ENCODE measurements around the gene COPS4.
"Not testable (repeated sequence)": the region's sequence is repeated elsewhere in the genome, so short reads cannot be mapped to it uniquely, and the experiment has no call there.

The COPS4 gene

GRCh38 chr4:83043157-83043556 lies 8.2 kb downstream of the COPS4 start:
- H3K4me1 ChIP-seq (ENCODE audit: control extremely low read depth in 1 of 4, control insufficient read depth in 4 of 4, insufficient read depth in 4 of 4, low read length in 3 of 4); CTCF ChIA-PET; H3K4me3 ChIP-seq (ENCODE audit: control insufficient read depth in 1 of 7, extremely low read depth in 1 of 7, insufficient read depth in 4 of 7, low read depth in 2 of 7, low read length in 6 of 7); H3K27ac ChIP-seq (ENCODE audit: insufficient read depth in 1 of 2, low read depth in 1 of 2, low read length in 2 of 2, poor library complexity in 1 of 2, severe bottlenecking in 2 of 2); DNase-seq; H3K27me3 ChIP-seq (replicated peaks in 2 of 5; ENCODE audit: control insufficient read depth in 4 of 5, insufficient read depth in 5 of 5, low read length in 4 of 5); H3K36me3 ChIP-seq (ENCODE audit: control insufficient read depth in 4 of 4, insufficient read depth in 4 of 4, low read length in 3 of 4); H3K9me3 ChIP-seq (ENCODE audit: control extremely low read depth in 1 of 5, control insufficient read depth in 4 of 5, insufficient read depth in 2 of 5, low read depth in 1 of 5, low read length in 4 of 5): not testable (repeated sequence)
- POLR2A ChIA-PET, result interaction anchor here (0.7 kb wide), 1 partner anchor 307 kb away, joined by 3 read pairs; no protein-coding TSS in a partner anchor
- 100% methylated on average over 1 of the region's 2 CpGs for WGBS (ENCODE audit: insufficient coverage)

GRCh38 chr4:83043801-83044407 lies 8.9 kb downstream of the COPS4 start:
- Histone ChIP-seq H3K27ac (ENCODE audit: insufficient read depth in 1 of 2, low read depth in 1 of 2, low read length in 2 of 2, poor library complexity in 1 of 2, severe bottlenecking in 2 of 2) (no peak overlapping the region), H3K4me1 (ENCODE audit: control extremely low read depth in 1 of 4, control insufficient read depth in 4 of 4, insufficient read depth in 4 of 4, low read length in 3 of 4) (no peaks in the 10 kb centered on the region), H3K4me3 (ENCODE audit: control insufficient read depth in 1 of 7, extremely low read depth in 1 of 7, insufficient read depth in 4 of 7, low read depth in 2 of 7, low read length in 6 of 7) (no peak overlapping the region), H3K36me3 (ENCODE audit: control insufficient read depth in 4 of 4, insufficient read depth in 4 of 4, low read length in 3 of 4) (peaks cover 0 to 7% (median 6%) of the 10 kb centered on the region in 4 experiments), H3K9me3 (ENCODE audit: control extremely low read depth in 1 of 5, control insufficient read depth in 4 of 5, insufficient read depth in 2 of 5, low read depth in 1 of 5, low read length in 4 of 5) (no peaks in the 10 kb centered on the region), H3K27me3 (replicated peaks in 2 of 5; ENCODE audit: control insufficient read depth in 4 of 5, insufficient read depth in 5 of 5, low read length in 4 of 5) (no peaks in the 10 kb centered on the region)
- no peak for DNase-seq
- CTCF ChIA-PET, result no interaction called here
- WGBS (ENCODE audit: insufficient coverage), result no CpG with 5 or more reads among the region's 14 CpGs
- POLR2A ChIA-PET, result interaction anchor here (0.7 kb wide), 1 partner anchor 306 kb away, joined by 3 read pairs; no protein-coding TSS in a partner anchor

GRCh38 chr4:83046693-83047473 lies 11.9 kb downstream of the COPS4 start:
- CTCF ChIA-PET, result interaction anchor here (0.6 to 2.2 kb wide), 5 partner anchors 8 to 623 kb away, joined by 3 to 6 read pairs (median 6); no protein-coding TSS in a partner anchor
- H3K4me1 ChIP-seq (ENCODE audit: control extremely low read depth in 1 of 4, control insufficient read depth in 4 of 4, insufficient read depth in 4 of 4, low read length in 3 of 4), result no peaks in the 10 kb centered on the region
- H3K9me3 ChIP-seq (ENCODE audit: control extremely low read depth in 1 of 5, control insufficient read depth in 4 of 5, insufficient read depth in 2 of 5, low read depth in 1 of 5, low read length in 4 of 5), result no peaks in the 10 kb centered on the region
- H3K27me3 ChIP-seq (replicated peaks in 2 of 5; ENCODE audit: control insufficient read depth in 4 of 5, insufficient read depth in 5 of 5, low read length in 4 of 5), result no peaks in the 10 kb centered on the region
- H3K27ac ChIP-seq (ENCODE audit: insufficient read depth in 1 of 2, low read depth in 1 of 2, low read length in 2 of 2, poor library complexity in 1 of 2, severe bottlenecking in 2 of 2), result no peak overlapping the region
- H3K4me3 ChIP-seq (ENCODE audit: control insufficient read depth in 1 of 7, extremely low read depth in 1 of 7, insufficient read depth in 4 of 7, low read depth in 2 of 7, low read length in 6 of 7), result no peak overlapping the region
- H3K36me3 ChIP-seq (ENCODE audit: control insufficient read depth in 4 of 4, insufficient read depth in 4 of 4, low read length in 3 of 4), result peaks cover 3 to 32% (median 17%) of the 10 kb centered on the region in 4 experiments
- POLR2A ChIA-PET, result no interaction called here
- WGBS (ENCODE audit: insufficient coverage), result 97% methylated on average over 7 of the region's 8 CpGs
- DNase-seq, result no peak

- H3K4me1 ChIP-seq (ENCODE audit: control extremely low read depth in 1 of 4, control insufficient read depth in 4 of 4, insufficient read depth in 4 of 4, low read length in 3 of 4); DNase-seq; H3K4me3 ChIP-seq (ENCODE audit: control insufficient read depth in 1 of 7, extremely low read depth in 1 of 7, insufficient read depth in 4 of 7, low read depth in 2 of 7, low read length in 6 of 7); H3K27ac ChIP-seq (ENCODE audit: insufficient read depth in 1 of 2, low read depth in 1 of 2, low read length in 2 of 2, poor library complexity in 1 of 2, severe bottlenecking in 2 of 2); POLR2A ChIA-PET; H3K27me3 ChIP-seq (replicated peaks in 2 of 5; ENCODE audit: control insufficient read depth in 4 of 5, insufficient read depth in 5 of 5, low read length in 4 of 5); H3K9me3 ChIP-seq (ENCODE audit: control extremely low read depth in 1 of 5, control insufficient read depth in 4 of 5, insufficient read depth in 2 of 5, low read depth in 1 of 5, low read length in 4 of 5): not testable (repeated sequence)
- CTCF ChIA-PET, result interaction anchor here (1.3 to 2.2 kb wide), 4 partner anchors 10 to 216 kb away, joined by 4 to 6 read pairs (median 6); no protein-coding TSS in a partner anchor
- H3K36me3 ChIP-seq (ENCODE audit: control insufficient read depth in 4 of 4, insufficient read depth in 4 of 4, low read length in 3 of 4), result peaks cover 13 to 44% (median 29%) of the 10 kb centered on the region in 4 experiments
- WGBS (ENCODE audit: insufficient coverage), result 95% methylated on average over 7 of the region's 8 CpGs
Measured at GRCh38 chr4:83048781-83049180, 13.8 kb downstream of the COPS4 start.

GRCh38 chr4:83054928-83055327 lies 19.9 kb downstream of the COPS4 start:
- peak; percentile 25 to 55 (median 47) for DNase-seq
- peaks cover 15 to 55% (median 23%) of the 10 kb centered on the region in 4 experiments for H3K36me3 ChIP-seq (ENCODE audit: control insufficient read depth in 4 of 4, insufficient read depth in 4 of 4, low read length in 3 of 4)
- POLR2A ChIA-PET, result no interaction called here
- H3K4me3 ChIP-seq (ENCODE audit: control insufficient read depth in 1 of 7, extremely low read depth in 1 of 7, insufficient read depth in 4 of 7, low read depth in 2 of 7, low read length in 6 of 7), result no peak overlapping the region
- no peaks in the 10 kb centered on the region for H3K27me3 ChIP-seq (replicated peaks in 2 of 5; ENCODE audit: control insufficient read depth in 4 of 5, insufficient read depth in 5 of 5, low read length in 4 of 5)
- no peak overlapping the region for H3K27ac ChIP-seq (ENCODE audit: insufficient read depth in 1 of 2, low read depth in 1 of 2, low read length in 2 of 2, poor library complexity in 1 of 2, severe bottlenecking in 2 of 2)
- no peaks in the 10 kb centered on the region for H3K9me3 ChIP-seq (ENCODE audit: control extremely low read depth in 1 of 5, control insufficient read depth in 4 of 5, insufficient read depth in 2 of 5, low read depth in 1 of 5, low read length in 4 of 5)
- CTCF ChIA-PET, result interaction anchor here (1.0 to 1.8 kb wide), 6 partner anchors 11 to 226 kb away, joined by 3 to 5 read pairs (median 3); no protein-coding TSS in a partner anchor
- H3K4me1 ChIP-seq (ENCODE audit: control extremely low read depth in 1 of 4, control insufficient read depth in 4 of 4, insufficient read depth in 4 of 4, low read length in 3 of 4), result no peaks in the 10 kb centered on the region

GRCh38 chr4:83062739-83063138 lies 27.8 kb downstream of the COPS4 start:
- CTCF ChIA-PET, result interaction anchor here (0.9 to 1.2 kb wide), 2 partner anchors 9 to 25 kb away, joined by 3 to 5 read pairs; no protein-coding TSS in a partner anchor
- Histone ChIP-seq H3K4me1 (ENCODE audit: control extremely low read depth in 1 of 4, control insufficient read depth in 4 of 4, insufficient read depth in 4 of 4, low read length in 3 of 4) (peaks cover 0 to 3% (median 1%) of the 10 kb centered on the region in 4 experiments), H3K27me3 (replicated peaks in 2 of 5; ENCODE audit: control insufficient read depth in 4 of 5, insufficient read depth in 5 of 5, low read length in 4 of 5) (no peaks in the 10 kb centered on the region), H3K4me3 (ENCODE audit: control insufficient read depth in 1 of 7, extremely low read depth in 1 of 7, insufficient read depth in 4 of 7, low read depth in 2 of 7, low read length in 6 of 7) (no peak overlapping the region), H3K27ac (ENCODE audit: insufficient read depth in 1 of 2, low read depth in 1 of 2, low read length in 2 of 2, poor library complexity in 1 of 2, severe bottlenecking in 2 of 2) (no peak overlapping the region), H3K9me3 (ENCODE audit: control extremely low read depth in 1 of 5, control insufficient read depth in 4 of 5, insufficient read depth in 2 of 5, low read depth in 1 of 5, low read length in 4 of 5) (no peaks in the 10 kb centered on the region), H3K36me3 (ENCODE audit: control insufficient read depth in 4 of 4, insufficient read depth in 4 of 4, low read length in 3 of 4) (peaks cover 8 to 47% (median 26%) of the 10 kb centered on the region in 4 experiments)
- POLR2A ChIA-PET, result interaction anchor here (0.7 kb wide), 1 partner anchor 32 kb away, joined by 3 read pairs; no protein-coding TSS in a partner anchor
- DNase-seq, result no peak
- 100% methylated on average over 4 of the region's 4 CpGs for WGBS (ENCODE audit: insufficient coverage)

- ChIA-PET CTCF (no interaction called here), POLR2A (no interaction called here)
- Histone ChIP-seq H3K9me3 (ENCODE audit: control extremely low read depth in 1 of 5, control insufficient read depth in 4 of 5, insufficient read depth in 2 of 5, low read depth in 1 of 5, low read length in 4 of 5) (no peaks in the 10 kb centered on the region), H3K36me3 (ENCODE audit: control insufficient read depth in 4 of 4, insufficient read depth in 4 of 4, low read length in 3 of 4) (peaks cover 20 to 54% (median 31%) of the 10 kb centered on the region in 4 experiments), H3K27me3 (replicated peaks in 2 of 5; ENCODE audit: control insufficient read depth in 4 of 5, insufficient read depth in 5 of 5, low read length in 4 of 5) (no peaks in the 10 kb centered on the region), H3K4me1 (ENCODE audit: control extremely low read depth in 1 of 4, control insufficient read depth in 4 of 4, insufficient read depth in 4 of 4, low read length in 3 of 4) (peaks cover 0 to 3% (median 1%) of the 10 kb centered on the region in 4 experiments), H3K27ac (ENCODE audit: insufficient read depth in 1 of 2, low read depth in 1 of 2, low read length in 2 of 2, poor library complexity in 1 of 2, severe bottlenecking in 2 of 2) (no peak overlapping the region), H3K4me3 (ENCODE audit: control insufficient read depth in 1 of 7, extremely low read depth in 1 of 7, insufficient read depth in 4 of 7, low read depth in 2 of 7, low read length in 6 of 7) (no peak overlapping the region)
- 0% methylated on average over 1 of the region's 1 CpG for WGBS (ENCODE audit: insufficient coverage)
- DNase-seq, result no peak
Measured at GRCh38 chr4:83065266-83065665, 30.3 kb downstream of the COPS4 start.

Data from common myeloid progenitor, CD34-positive (primary cell).